Placental epithelial cell (primary cell): Measurements from ENCODE around the gene EMSY. TPM values are rescaled to one million over a fixed set of nuclear protein-coding genes. Genes with fewer than 3 reads are reported as not detected.

Source experiments
- small RNA-seq: library from RNA; depleted of rRNA; stranded (forward); fragments of <200 nt; gene quantifications from one replicate; pipeline ENCODE3, GENCODE V24; 2012
- total RNA-seq: library from RNA; depleted of rRNA; stranded (reverse); fragments of >200 nt; gene quantifications from 2 replicates; pipeline ENCODE4 v1.2.3, GENCODE V29; 2012

EMSY gene
- 20.0 and 27.2 TPM in 2 replicates for total RNA-seq

DNA sequence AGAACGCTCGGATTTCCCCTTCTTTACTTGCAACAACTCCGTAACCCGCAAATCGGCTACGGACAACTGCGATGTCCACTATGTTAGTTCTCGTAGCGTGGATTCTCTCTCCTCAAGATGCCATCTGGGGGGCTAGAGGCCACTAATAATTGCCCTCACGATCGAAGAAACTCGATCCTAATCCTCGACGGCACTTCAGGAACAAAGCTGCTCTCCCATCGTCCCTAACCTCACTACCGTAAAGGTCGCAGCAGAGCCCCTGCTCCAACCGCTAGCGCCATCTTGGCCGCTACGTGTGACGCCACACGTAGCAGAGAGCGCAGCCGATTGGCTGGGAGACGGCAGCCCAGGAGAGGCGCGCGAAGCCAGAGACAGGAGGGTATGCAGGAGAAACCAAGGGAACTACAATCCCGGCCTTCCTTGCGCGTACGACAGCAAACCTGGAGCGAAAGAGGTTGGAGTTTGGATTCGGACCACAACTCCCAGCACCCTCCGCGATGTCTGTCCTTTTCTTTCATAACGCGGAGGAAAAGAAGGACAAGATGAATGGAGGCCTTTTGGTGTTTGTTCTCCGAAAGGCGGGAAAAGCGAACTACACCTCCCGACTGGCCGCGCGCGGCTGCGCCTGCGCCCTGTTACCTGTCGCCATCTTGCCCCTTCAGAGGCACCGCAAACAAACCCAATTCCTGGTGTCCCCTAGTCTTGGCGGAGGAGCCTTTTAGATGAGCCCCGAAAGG, at the start of gene EMSY:
Gene EMSY, plus strand, starts transcription at position 635 of the 737 bp plus-strand sequence. CDS start 1,921 bp downstream, outside the sequence.

Small RNA genes lying within 50 kb of the gene (small RNA-seq; reads per million reads assigned to genes)
- gene AP001189.2, result not detected
- gene RF00019, result not detected

Other genes starting within 250 kb of the EMSY start
- 34.4 and 34.5 TPM in 2 replicates for gene WNT11, start 238.5 kb upstream of the EMSY start, total RNA-seq
- 39.3 and 51.9 TPM in 2 replicates for gene THAP12, start 63.9 kb upstream of the EMSY start, total RNA-seq
- 0.54 and 1.6 TPM in 2 replicates for gene GVQW3, start 63.7 kb upstream of the EMSY start, total RNA-seq
- 25.5 and 41.0 TPM in 2 replicates for gene LRRC32, start 225.7 kb downstream of the EMSY start, total RNA-seq